ENCODE measurements around the gene ZDHHC14. TPM values are rescaled to one million over a fixed set of nuclear protein-coding genes. Genes with fewer than 3 reads are reported as not detected.
A peak's percentile ranks its signal among the peaks of the same experiment; 100 is the strongest.

The ZDHHC14 gene
- total RNA-seq, 1 experiment from 2014 or later, result 4.9 TPM

DNA sequence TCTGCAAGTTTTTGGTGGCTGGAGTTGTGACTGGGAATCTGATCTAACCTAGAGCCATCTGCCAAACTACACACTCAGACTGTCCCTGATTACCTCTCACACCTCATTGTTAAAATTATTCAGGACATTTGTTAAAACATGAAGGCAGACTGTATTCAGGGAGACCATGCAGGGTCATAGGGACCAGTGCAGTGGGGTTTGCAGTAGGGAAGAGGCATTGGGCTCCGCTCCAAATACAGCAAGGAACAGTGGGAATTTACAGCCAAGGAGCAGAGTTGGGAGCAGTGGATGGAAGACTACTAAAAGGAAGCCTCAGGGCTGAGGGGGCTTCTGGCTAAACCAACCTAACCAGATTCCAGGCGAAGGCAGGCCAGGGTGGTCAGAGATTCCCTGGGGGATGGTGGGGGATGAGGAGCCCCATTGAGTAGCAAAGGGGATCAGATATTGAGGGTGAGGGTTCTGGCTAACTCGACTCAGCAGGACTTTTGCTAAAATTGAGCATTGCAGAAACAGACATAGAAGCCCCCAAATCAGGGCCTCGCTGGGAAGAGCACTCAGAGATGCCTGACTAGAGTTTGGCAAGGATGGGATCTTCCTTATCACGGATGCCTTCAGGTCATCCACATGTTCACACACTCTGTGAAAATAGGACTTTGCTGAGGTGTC lies 172.0 kb downstream of the ZDHHC14 start:
- Histone ChIP-seq H3K4me2 (ENCODE audit: low read length) (no peak overlapping the region), H2AFZ (ENCODE audit: low read length) (no peak overlapping the region)

DNA sequence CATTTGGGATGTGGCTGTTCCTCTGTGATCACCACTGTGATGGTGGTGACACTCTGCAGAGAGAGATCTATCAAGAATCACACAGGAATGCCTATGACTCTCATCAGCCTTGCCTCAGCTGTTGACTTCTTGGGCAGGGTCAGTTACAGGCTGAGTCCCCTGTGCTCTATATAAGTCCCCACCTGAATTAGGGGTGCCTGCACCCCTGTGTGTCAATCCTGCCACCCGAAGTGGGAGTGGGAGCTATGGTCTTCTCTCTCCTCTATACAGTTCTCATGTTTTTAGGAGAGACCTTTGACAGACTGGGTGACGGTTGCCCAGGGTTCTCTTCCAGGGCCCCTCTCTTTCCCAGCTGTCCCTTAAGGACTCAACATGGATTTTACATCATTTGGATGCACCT lies 173.8 kb downstream of the ZDHHC14 start:
- Histone ChIP-seq H3F3A (ENCODE audit: low read length, unreplicated experiment) (no peaks in the 10 kb centered on the region), H3K4me1 (ENCODE audit: insufficient read depth, low read length) (peaks cover 20% of the 10 kb centered on the region), H3K4me3 (ENCODE audit: low read length) (no peak overlapping the region), H3K36me3 (ENCODE audit: low read depth, low read length) (no peaks in the 10 kb centered on the region), H3K27ac (ENCODE audit: low read length) (no peak overlapping the region), H3K79me2 (ENCODE audit: low read length) (no peaks in the 10 kb centered on the region), H4K20me1 (ENCODE audit: low read length) (no peaks in the 10 kb centered on the region), H3K9me2 (replicated peaks; ENCODE audit: low read length) (no peaks in the 10 kb centered on the region), H3K27me3 (ENCODE audit: low read length) (no peaks in the 10 kb centered on the region), H2AFZ (ENCODE audit: low read length) (no peak overlapping the region), H3K9me3 (ENCODE audit: low read length) (no peaks in the 10 kb centered on the region), H3K9ac (ENCODE audit: low read length) (no peak overlapping the region), H3K4me2 (ENCODE audit: low read length) (no peak overlapping the region)
- CTCF ChIA-PET, result no interaction called here
- POLR2A ChIA-PET (ENCODE audit: unreplicated experiment), result interaction anchor here (0.6 kb wide), 1 partner anchor 170 kb away, joined by 3 read pairs; no protein-coding TSS in a partner anchor
- no peak for DNase-seq
- TF ChIP-seq, protein P1, sequence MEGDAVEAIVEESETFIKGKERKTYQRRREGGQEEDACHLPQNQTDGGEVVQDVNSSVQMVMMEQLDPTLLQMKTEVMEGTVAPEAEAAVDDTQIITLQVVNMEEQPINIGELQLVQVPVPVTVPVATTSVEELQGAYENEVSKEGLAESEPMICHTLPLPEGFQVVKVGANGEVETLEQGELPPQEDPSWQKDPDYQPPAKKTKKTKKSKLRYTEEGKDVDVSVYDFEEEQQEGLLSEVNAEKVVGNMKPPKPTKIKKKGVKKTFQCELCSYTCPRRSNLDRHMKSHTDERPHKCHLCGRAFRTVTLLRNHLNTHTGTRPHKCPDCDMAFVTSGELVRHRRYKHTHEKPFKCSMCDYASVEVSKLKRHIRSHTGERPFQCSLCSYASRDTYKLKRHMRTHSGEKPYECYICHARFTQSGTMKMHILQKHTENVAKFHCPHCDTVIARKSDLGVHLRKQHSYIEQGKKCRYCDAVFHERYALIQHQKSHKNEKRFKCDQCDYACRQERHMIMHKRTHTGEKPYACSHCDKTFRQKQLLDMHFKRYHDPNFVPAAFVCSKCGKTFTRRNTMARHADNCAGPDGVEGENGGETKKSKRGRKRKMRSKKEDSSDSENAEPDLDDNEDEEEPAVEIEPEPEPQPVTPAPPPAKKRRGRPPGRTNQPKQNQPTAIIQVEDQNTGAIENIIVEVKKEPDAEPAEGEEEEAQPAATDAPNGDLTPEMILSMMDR (conservative IDR thresholded peaks at IDR 0.05; ENCODE audit: low read depth, low read length), result no peak
- TF ChIP-seq EZH2 (IDR thresholded peaks at IDR 0.05; ENCODE audit: low read length, unreplicated experiment), result no peak
- no peak for TF ChIP-seq EZH2phosphoT487 (IDR thresholded peaks at IDR 0.05; ENCODE audit: borderline replicate concordance, low read length)
- BruUV-seq (replicated peaks), result no TSS peak
- ATAC-seq, result no peak
- intact Hi-C loops (cut with micrococcal nuclease), result no loop called here

More for the DNA sequence above, 172.0 kb downstream of the ZDHHC14 start:
- intact Hi-C loops (cut with micrococcal nuclease), result no loop called here
- Histone ChIP-seq H3F3A (ENCODE audit: low read length, unreplicated experiment) (no peaks in the 10 kb centered on the region), H3K9me3 (ENCODE audit: low read length) (no peaks in the 10 kb centered on the region), H3K27ac (ENCODE audit: low read length) (0 out of 2 replicates have a peak overlapping the region, but pooled peaks have one; percentile 41), H3K4me3 (ENCODE audit: low read length) (no peak overlapping the region), H3K9me2 (replicated peaks; ENCODE audit: low read length) (no peaks in the 10 kb centered on the region), H3K36me3 (ENCODE audit: low read depth, low read length) (no peaks in the 10 kb centered on the region), H3K9ac (ENCODE audit: low read length) (no peak overlapping the region), H3K79me2 (ENCODE audit: low read length) (no peaks in the 10 kb centered on the region), H3K27me3 (ENCODE audit: low read length) (no peaks in the 10 kb centered on the region), H4K20me1 (ENCODE audit: low read length) (no peaks in the 10 kb centered on the region), H3K4me1 (ENCODE audit: insufficient read depth, low read length) (peaks cover 21% of the 10 kb centered on the region)
- ChIA-PET POLR2A (ENCODE audit: unreplicated experiment) (no interaction called here), CTCF (no interaction called here)
- ATAC-seq (no peak), DNase-seq (no peak)
- TF ChIP-seq, protein P1 (conservative IDR thresholded peaks at IDR 0.05; ENCODE audit: low read depth, low read length), result no peak
- no peak for TF ChIP-seq EZH2phosphoT487 (IDR thresholded peaks at IDR 0.05; ENCODE audit: borderline replicate concordance, low read length)
- TF ChIP-seq EZH2 (IDR thresholded peaks at IDR 0.05; ENCODE audit: low read length, unreplicated experiment), result no peak
- BruUV-seq (replicated peaks), result no TSS peak

DNA sequence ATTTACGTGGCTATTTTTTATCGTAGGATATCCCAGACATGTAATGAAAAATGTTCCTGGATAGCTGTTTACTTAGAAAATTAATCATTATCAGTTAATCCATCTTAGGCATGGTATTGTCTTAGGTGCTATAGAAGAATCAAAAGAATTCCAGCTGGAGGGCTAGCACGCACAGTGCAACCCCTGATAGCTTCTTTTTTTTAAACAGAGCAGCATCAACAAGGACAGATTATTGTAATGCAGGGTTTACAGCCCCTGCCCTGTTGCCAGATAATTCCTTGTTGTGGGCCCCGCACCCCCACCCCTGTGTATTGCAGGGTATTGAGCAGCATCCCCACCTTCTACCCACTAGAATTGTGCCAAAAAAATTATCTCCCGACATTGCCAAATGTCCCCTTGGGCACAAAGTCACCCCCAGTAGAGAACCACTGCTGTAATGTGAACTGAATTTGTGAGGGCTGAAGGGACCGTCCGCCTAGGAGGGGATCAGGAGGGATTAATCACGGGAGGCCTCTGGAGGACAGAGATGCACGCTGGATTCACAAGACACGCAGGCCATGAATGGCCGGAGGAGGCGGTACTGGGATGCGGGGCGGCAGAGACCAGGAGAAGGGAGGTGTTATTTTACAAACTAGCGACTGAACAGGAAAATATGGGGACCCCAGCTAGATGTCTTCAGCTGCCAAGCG lies 174.6 kb downstream of the ZDHHC14 start:
- TF ChIP-seq EZH2phosphoT487 (IDR thresholded peaks at IDR 0.05; ENCODE audit: borderline replicate concordance, low read length) (no peak), EZH2 (IDR thresholded peaks at IDR 0.05; ENCODE audit: low read length, unreplicated experiment) (no peak)
- TF ChIP-seq, protein P1 (conservative IDR thresholded peaks at IDR 0.05; ENCODE audit: low read depth, low read length), result no peak
- no peak for ATAC-seq
- Histone ChIP-seq H3K9me2 (replicated peaks; ENCODE audit: low read length) (no peaks in the 10 kb centered on the region), H3K27me3 (ENCODE audit: low read length) (no peaks in the 10 kb centered on the region), H3K79me2 (ENCODE audit: low read length) (no peaks in the 10 kb centered on the region), H3K4me1 (ENCODE audit: insufficient read depth, low read length) (peaks cover 20% of the 10 kb centered on the region), H2AFZ (ENCODE audit: low read length) (no peak overlapping the region), H3K36me3 (ENCODE audit: low read depth, low read length) (no peaks in the 10 kb centered on the region), H3K9ac (ENCODE audit: low read length) (no peak overlapping the region), H3K9me3 (ENCODE audit: low read length) (no peaks in the 10 kb centered on the region), H3K4me2 (ENCODE audit: low read length) (no peak overlapping the region), H3K27ac (ENCODE audit: low read length) (no peak overlapping the region), H3F3A (ENCODE audit: low read length, unreplicated experiment) (no peaks in the 10 kb centered on the region), H3K4me3 (ENCODE audit: low read length) (no peak overlapping the region), H4K20me1 (ENCODE audit: low read length) (no peaks in the 10 kb centered on the region)
- CTCF ChIA-PET, result no interaction called here
- no TSS peak for BruUV-seq (replicated peaks)
- intact Hi-C loops (cut with micrococcal nuclease), result no loop called here
- POLR2A ChIA-PET (ENCODE audit: unreplicated experiment), result interaction anchor here (0.6 to 0.7 kb wide), 2 partner anchors 170 to 510 kb away, joined by 3 read pairs; no protein-coding TSS in a partner anchor
- no peak for DNase-seq

Data from PC-3 (cell line).